Measurements from ENCODE around the gene CLOCK. TPM values are rescaled to one million over a fixed set of nuclear protein-coding genes. Genes with fewer than 3 reads are reported as not detected.

CLOCK gene
- total and polyA plus RNA-seq, 9 of the 15 experiments (the other 6 are each of a cell fraction or from before 2014, with no cell fraction given), result 3.7 to 14.4 (median 9.4) TPM

GRCh38 chr4:55468724-55469123 is 78.0 kb downstream of the CLOCK start (continued):
- TF ChIP-seq JUND (IDR thresholded peaks at IDR 0.05; ENCODE audit: borderline replicate concordance, low read depth, low read length) (peak; percentile 66; the same call in 1 of the 2 replicates), JUND (tag; IDR thresholded peaks at IDR 0.05; ENCODE audit: borderline replicate concordance, low read depth, low read length) (peak; percentile 44; the same call in 1 of the 3 replicates), ZFP30 (CRISPR knock-in tag; IDR thresholded peaks at IDR 0.05; ENCODE audit: borderline replicate concordance) (no peak), SRF (CRISPR knock-in tag; IDR thresholded peaks at IDR 0.05) (no peak), SPI1 (IDR thresholded peaks at IDR 0.05; ENCODE audit: borderline replicate concordance, low read depth, low read length) (no peak), ZNF12 (CRISPR knock-in tag; IDR thresholded peaks at IDR 0.05) (no peak)

DNA sequence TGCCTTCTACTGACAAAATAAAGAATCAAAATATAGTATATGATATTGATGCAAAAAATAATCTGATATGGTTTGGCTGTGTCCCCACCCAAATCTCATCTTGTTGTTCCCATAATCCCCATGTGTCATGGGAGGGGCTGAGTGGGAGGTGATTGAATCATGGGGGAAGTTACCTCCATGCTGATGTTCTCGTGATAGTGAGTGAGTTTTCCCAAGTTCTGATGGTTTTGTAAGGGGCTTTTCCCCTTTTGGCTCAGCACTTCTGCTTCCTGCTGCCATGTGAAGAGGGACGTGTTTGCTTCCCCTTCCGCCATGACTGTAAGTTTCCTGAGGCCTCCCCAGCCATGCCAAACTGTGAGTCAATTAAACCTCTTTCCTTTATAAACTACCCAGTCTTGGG is 80.7 kb downstream of the CLOCK start:
- Histone ChIP-seq H3K9me3 (replicated peaks; ENCODE audit: control insufficient read depth, insufficient read depth, low read depth, low read length) (peaks cover 2% of the 10 kb centered on the region; the same call in 1 of the 2 replicates), H2AFZ (ENCODE audit: low read depth, low read length) (no peak overlapping the region), H3K79me2 (ENCODE audit: control insufficient read depth, insufficient read depth, low read length) (no peaks in the 10 kb centered on the region), H3K4me3 (no peak overlapping the region), H4K20me1 (replicated peaks; ENCODE audit: control insufficient read depth, insufficient read depth, low read length) (no peaks in the 10 kb centered on the region), H3K4me2 (ENCODE audit: insufficient read depth, low read length) (no peak overlapping the region), H3K36me3 (ENCODE audit: control insufficient read depth, insufficient read depth, low read length) (peaks cover 39% of the 10 kb centered on the region; the same call in 1 of the 3 replicates), H3K27me3 (ENCODE audit: control insufficient read depth in 2 of 2, insufficient read depth in 2 of 2, low read length in 2 of 2) (no peaks in the 10 kb centered on the region), H3K4me1 (replicated peaks in 1 of 2; ENCODE audit: control insufficient read depth in 2 of 2, insufficient read depth in 2 of 2, low read length in 2 of 2) (no peaks in the 10 kb centered on the region), H3K9ac (ENCODE audit: insufficient read depth in 1 of 2, low read depth in 2 of 2, low read length in 2 of 2) (no peak overlapping the region), H3K27ac (ENCODE audit: extremely low read depth, low read depth, low read length) (no peak overlapping the region), H3K9me1 (ENCODE audit: control insufficient read depth, insufficient read depth, low read length) (no peaks in the 10 kb centered on the region)
- BruUV-seq (replicated peaks), result no TSS peak
- ChIA-PET POLR2A (no interaction called here), CTCF (ENCODE audit: low intra/inter-chr PET ratio) (no interaction called here)
- no peak for FAIRE-seq
- no peak for TF ChIP-seq CBX8 (IDR thresholded peaks at IDR 0.05; ENCODE audit: borderline replicate concordance, extremely low read depth, low read depth, low read length, poor library complexity, severe bottlenecking)
- no peak for TF ChIP-seq RHOXF2B (CRISPR knock-in tag; conservative IDR thresholded peaks at IDR 0.05)
- no peak for TF ChIP-seq TAL1 (IDR thresholded peaks at IDR 0.05)
- no peak for TF ChIP-seq NCOA6 (IDR thresholded peaks at IDR 0.05)
- no peak for TF ChIP-seq NR3C1 (CRISPR knock-in tag; IDR thresholded peaks at IDR 0.05)
- no peak for TF ChIP-seq MTA2 (IDR thresholded peaks at IDR 0.05; ENCODE audit: low read depth)
- no peak for TF ChIP-seq ZKSCAN1 (IDR thresholded peaks at IDR 0.05; ENCODE audit: low read depth, low read length)
- TF ChIP-seq CTBP1 (IDR thresholded peaks at IDR 0.05; ENCODE audit: borderline replicate concordance), result no peak
- no peak for TF ChIP-seq SMARCA5 (IDR thresholded peaks at IDR 0.05)
- no peak for TF ChIP-seq POLR2AphosphoS2 (IDR thresholded peaks at IDR 0.05; ENCODE audit: low read length)
- TF ChIP-seq CC2D1A (IDR thresholded peaks at IDR 0.05), result peak; percentile 57; the same call in 1 of the 2 replicates
- TF ChIP-seq CGGBP1 (CRISPR knock-in tag; IDR thresholded peaks at IDR 0.05), result no peak
- TF ChIP-seq CHAMP1 (IDR thresholded peaks at IDR 0.05), result 0 out of 2 replicates have a peak, but pooled peaks have one; percentile 49
- no peak for TF ChIP-seq ZNF778 (CRISPR knock-in tag; IDR thresholded peaks at IDR 0.05)
- ATAC-seq, result no peak
- 100% methylated on average over 3 of the region's 3 CpGs for WGBS (ENCODE audit: insufficient coverage, low coverage, missing lambda C conversion rate)
- no peak for DNase-seq (ENCODE audit: extremely low read depth in 1 of 4, low spot score in 3 of 4)
- intact Hi-C loops (cut with micrococcal nuclease), result no loop called here
- in situ Hi-C loops (cut with MboI), result no loop called here

Data from K562 (cell line).